GM12874 (cell line): Measurements from ENCODE around the gene MPRIP.

ENCODE experiments used
- CTCF ChIP-seq: IDR thresholded peaks from 2 replicates; pipeline ENCODE4 v1.5.1; 2011; ENCODE audit warnings: low read depth, mild to moderate bottlenecking, control low read depth, low read length, moderate library complexity; ENCODE audit not compliant: insufficient read depth

The MPRIP gene

GRCh38 chr17:17156107-17156506 is 113.8 kb downstream of the MPRIP start:
- no peak for TF ChIP-seq CTCF

GRCh38 chr17:17156511-17156910 is 114.3 kb downstream of the MPRIP start:
- no peak for TF ChIP-seq CTCF

- TF ChIP-seq CTCF: no peak
Observed at GRCh38 chr17:17157041-17157440, 114.8 kb downstream of the MPRIP start.

- no peak for TF ChIP-seq CTCF
Observed at GRCh38 chr17:17159571-17159970, 117.3 kb downstream of the MPRIP start.

GRCh38 chr17:17161121-17161520 is 118.9 kb downstream of the MPRIP start:
- no peak for TF ChIP-seq CTCF

GRCh38 chr17:17161759-17162158 is 119.5 kb downstream of the MPRIP start:
- no peak for TF ChIP-seq CTCF

GRCh38 chr17:17164156-17164555 is 121.9 kb downstream of the MPRIP start:
- TF ChIP-seq CTCF: no peak

- no peak for TF ChIP-seq CTCF
Observed at GRCh38 chr17:17164676-17165075, 122.4 kb downstream of the MPRIP start.
